AG04450 (cell line): ENCODE data around the gene WDR5. TPM values are rescaled to one million over a fixed set of nuclear protein-coding genes. Genes with fewer than 3 reads are reported as not detected.

Experiments
- CTCF ChIA-PET: fragments of 300-600, 350-600 bp; formaldehyde crosslinking; extraction: SDS; loops from one replicate; lab custom pipeline; 2022; ENCODE audit warnings: antibody characterized with exemption, inconsistent platforms; lab: Charles Lee
- POLR2A ChIA-PET: fragments of 350-600 bp; formaldehyde crosslinking; extraction: SDS; loops from one replicate; lab custom pipeline; 2021; ENCODE audit warnings: antibody characterized with exemption, inconsistent platforms; lab: Yijun Ruan, JAX
- DNase-seq: peaks from one replicate; pipeline ENCODE4 v3.0.0-alpha.2; 2011; ENCODE audit warnings: low read depth, low spot score
- H3K27ac ChIP-seq: one replicate; pipeline ENCODE4 v1.5.1; 2012; ENCODE audit warnings: low read depth, low read length, control low read depth
- H3K27me3 ChIP-seq: one replicate; pipeline ENCODE4 v1.6.0; 2012; ENCODE audit warnings: low read length; ENCODE audit not compliant: control insufficient read depth, insufficient read depth
- H3K4me3 ChIP-seq: 2 replicates; pipeline ENCODE4 v1.5.1; 2011; ENCODE audit warnings: mild to moderate bottlenecking, low read depth, low read length, control low read depth
- H3K9me3 ChIP-seq: 2 replicates; pipeline ENCODE4 v1.5.1; 2012; ENCODE audit warnings: low read length; ENCODE audit not compliant: control insufficient read depth, insufficient read depth
- polyA plus RNA-seq: library from polyadenylated mRNA; depleted of rRNA; stranded (reverse); fragments of >200 nt; gene quantifications from 2 replicates; pipeline ENCODE4 v1.2.3, GENCODE V29; 2011
- TF ChIP-seq, protein P1 (sequence below): IDR thresholded peaks from 2 replicates; pipeline ENCODE4 v1.5.1; 2011; ENCODE audit warnings: low read depth, low read length, control low read depth, inconsistent platforms

The WDR5 gene
- polyA plus RNA-seq, 1 experiment = 22.3 TPM

DNA sequence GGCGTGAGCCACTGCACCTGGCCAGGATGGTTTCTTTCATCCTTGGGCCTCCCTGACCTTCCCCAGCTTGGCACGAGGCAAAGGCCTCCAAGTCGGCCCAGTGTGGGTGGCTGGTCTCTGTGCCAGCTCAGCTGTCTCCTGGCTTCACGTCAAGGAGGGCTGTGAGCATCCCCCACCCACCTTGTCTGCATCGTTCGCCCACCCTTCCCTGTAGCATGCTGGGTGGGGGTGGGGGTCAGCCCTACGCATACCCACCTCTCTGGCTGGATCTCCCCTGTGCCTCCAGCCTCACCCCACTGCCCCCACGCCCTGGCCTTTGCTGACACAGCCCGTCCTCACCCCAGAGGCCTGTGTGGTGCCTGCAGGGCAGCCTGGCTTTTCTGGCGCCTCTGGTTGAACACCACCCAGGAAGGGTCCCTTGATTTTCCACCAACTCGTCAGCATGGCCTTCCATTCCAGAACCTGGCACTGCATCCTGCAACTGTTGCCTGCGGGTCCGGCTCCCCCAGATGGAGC, 8.8 kb upstream of the WDR5 start:
- TF ChIP-seq, protein P1, sequence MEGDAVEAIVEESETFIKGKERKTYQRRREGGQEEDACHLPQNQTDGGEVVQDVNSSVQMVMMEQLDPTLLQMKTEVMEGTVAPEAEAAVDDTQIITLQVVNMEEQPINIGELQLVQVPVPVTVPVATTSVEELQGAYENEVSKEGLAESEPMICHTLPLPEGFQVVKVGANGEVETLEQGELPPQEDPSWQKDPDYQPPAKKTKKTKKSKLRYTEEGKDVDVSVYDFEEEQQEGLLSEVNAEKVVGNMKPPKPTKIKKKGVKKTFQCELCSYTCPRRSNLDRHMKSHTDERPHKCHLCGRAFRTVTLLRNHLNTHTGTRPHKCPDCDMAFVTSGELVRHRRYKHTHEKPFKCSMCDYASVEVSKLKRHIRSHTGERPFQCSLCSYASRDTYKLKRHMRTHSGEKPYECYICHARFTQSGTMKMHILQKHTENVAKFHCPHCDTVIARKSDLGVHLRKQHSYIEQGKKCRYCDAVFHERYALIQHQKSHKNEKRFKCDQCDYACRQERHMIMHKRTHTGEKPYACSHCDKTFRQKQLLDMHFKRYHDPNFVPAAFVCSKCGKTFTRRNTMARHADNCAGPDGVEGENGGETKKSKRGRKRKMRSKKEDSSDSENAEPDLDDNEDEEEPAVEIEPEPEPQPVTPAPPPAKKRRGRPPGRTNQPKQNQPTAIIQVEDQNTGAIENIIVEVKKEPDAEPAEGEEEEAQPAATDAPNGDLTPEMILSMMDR = no peak
- ChIA-PET POLR2A (no interaction called here), CTCF (no interaction called here)
- no peaks in the 10 kb centered on the region; the same call in 1 of the 2 replicates for H3K9me3 ChIP-seq
- no peak overlapping the region for H3K27ac ChIP-seq
- no peak for DNase-seq
- H3K27me3 ChIP-seq = peaks cover 4% of the 10 kb centered on the region
- H3K4me3 ChIP-seq = no peak overlapping the region

DNA sequence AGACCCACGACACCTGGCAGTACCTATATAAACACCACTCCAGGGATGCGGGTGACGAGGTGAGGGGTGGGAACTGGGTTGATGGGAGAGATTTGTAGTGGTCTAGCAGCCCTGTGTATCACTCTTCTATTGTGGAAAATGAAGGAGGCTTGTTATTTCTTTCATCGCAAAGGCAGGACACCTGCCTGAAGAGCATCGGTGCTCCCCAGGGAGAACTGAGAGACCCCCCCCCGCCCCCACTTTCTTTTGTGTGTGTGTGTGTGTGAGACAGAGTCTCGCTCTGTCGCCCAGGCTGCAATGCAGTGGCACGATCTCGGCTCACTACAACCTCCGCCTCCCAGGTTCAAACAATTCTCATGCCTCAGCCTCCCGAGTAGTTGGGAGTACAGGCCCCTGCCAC, 8.3 kb upstream of the WDR5 start:
- Histone ChIP-seq H3K27ac (no peak overlapping the region), H3K4me3 (no peak overlapping the region), H3K27me3 (peaks cover 4% of the 10 kb centered on the region), H3K9me3 (no peaks in the 10 kb centered on the region; the same call in 1 of the 2 replicates)
- TF ChIP-seq, protein P1 = no peak
- ChIA-PET POLR2A (no interaction called here), CTCF (no interaction called here)
- DNase-seq = no peak

DNA sequence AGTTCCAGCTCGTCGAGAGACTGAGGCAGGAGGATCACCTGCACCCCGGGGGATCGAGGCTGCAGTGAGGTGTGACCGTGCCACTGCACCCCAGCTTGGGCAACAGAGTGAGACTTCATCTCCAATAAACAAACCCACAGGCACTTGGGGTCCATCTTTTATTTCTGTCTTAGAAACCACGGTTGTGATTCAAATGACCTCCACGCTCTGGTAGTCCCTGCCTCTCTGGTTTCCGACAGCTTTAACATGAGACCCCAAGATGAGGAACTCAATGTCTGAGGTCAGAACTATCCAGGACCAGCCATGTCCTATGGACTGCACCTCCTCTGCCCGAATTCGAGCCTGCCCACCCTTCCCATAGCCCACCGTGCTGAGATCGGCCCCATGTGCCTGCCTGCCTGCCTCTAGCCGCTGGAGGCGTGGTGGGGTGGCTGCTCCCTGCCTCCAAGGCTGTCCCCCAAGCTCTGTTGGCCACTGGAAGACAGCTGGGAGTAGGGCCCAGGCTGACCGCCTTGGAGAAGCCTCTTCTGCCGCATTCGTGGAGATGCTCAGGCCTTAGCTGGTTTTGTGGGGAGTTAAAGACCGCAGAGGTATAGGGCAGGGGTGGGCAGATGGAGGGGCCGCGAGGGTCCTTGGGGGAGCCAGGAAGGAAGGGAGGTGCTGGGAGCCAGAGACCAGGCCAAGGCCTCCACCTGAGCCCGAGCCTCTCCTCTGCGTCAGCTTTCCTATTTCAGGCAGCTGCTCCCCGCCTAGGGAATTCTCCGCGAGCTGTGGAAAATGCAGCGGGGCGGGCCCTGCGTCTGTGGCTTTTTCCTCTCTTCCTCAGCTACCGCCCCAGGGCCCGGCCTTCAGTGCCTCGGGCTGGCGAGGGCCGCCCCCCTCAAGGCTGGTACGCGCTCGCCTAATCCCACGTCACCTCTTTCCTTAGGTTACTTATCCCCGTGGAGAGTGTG, 6.9 kb upstream of the WDR5 start:
- ChIA-PET CTCF (no interaction called here), POLR2A (no interaction called here)
- TF ChIP-seq, protein P1 = no peak
- Histone ChIP-seq H3K27me3 (peaks cover 4% of the 10 kb centered on the region), H3K9me3 (no peaks in the 10 kb centered on the region; the same call in 1 of the 2 replicates), H3K27ac (no peak overlapping the region), H3K4me3 (no peak overlapping the region)
- DNase-seq = no peak

DNA sequence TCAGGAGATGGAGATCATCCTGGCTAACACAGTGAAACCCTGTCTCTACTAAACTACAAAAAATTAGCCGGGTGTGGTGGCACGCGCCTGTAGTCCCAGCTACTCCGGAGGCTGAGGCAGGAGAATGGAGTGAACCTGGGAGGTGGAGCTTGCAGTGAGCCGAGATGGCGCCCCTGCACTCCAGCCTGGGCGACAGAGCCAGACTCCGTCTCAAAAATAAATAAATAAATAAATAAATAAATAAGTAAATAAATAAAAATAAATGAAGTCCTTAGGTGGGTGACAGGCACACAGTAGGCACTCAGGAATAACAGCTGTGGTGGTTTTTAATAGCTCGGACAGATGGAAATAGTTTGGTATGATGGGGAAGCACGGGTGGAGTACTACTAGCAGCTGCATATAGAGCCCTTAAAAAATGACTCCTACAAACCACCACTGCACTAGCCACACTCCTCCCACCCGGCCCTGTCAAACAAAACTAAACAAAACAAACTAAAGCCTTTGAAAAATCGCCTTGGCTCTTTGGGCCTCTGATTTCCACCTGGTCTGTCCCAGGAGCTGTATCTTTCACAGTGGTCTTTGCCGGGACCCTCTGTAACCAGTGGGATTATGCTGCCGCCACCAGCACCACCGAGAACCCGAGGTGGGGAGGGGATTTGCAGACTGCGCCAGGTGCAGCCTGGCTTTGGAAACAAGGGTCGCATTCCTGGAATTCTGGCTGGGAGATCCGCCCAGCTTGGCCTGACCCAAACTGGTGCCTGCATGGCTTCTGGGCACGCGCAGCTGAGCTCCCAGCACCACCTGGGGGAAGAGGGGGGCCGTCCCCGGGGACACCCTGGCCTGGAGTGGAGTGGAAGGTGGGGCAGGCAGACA, 5.1 kb upstream of the WDR5 start:
- CTCF ChIA-PET = interaction anchor here (1.0 kb wide), 1 partner anchor 558 kb away, joined by 3 read pairs; no protein-coding TSS in a partner anchor
- no peak for DNase-seq
- TF ChIP-seq, protein P1 = no peak
- Histone ChIP-seq H3K27me3 (peaks cover 2% of the 10 kb centered on the region), H3K4me3 (no peak overlapping the region), H3K9me3 (peaks cover 3% of the 10 kb centered on the region; the same call in 1 of the 2 replicates), H3K27ac (no peak overlapping the region)
- POLR2A ChIA-PET = no interaction called here
